ENCODE data around the gene AKAP13. TPM values are rescaled to one million over a fixed set of nuclear protein-coding genes. Genes with fewer than 3 reads are reported as not detected.

The AKAP13 gene
- total RNA-seq, 1 donor from 2014 or later, result 443 TPM

- Histone ChIP-seq H3K27ac (no peak overlapping the region), H3K36me3 (no peaks in the 10 kb centered on the region), H3K27me3 (ENCODE audit: low read depth) (no peaks in the 10 kb centered on the region), H3K9me3 (no peaks in the 10 kb centered on the region), H3K4me1 (peaks cover 37% of the 10 kb centered on the region), H3K4me3 (no peak overlapping the region)
- no peak for TF ChIP-seq CTCF (IDR thresholded peaks at IDR 0.05)
- DNase-seq, result no peak
- ATAC-seq, result no peak
- intact Hi-C loops (cut with DNase I), result no loop called here
These were observed 34.6 kb downstream of the AKAP13 start for GRCh38 chr15:85414991-85415390.

- no peak for TF ChIP-seq CTCF (IDR thresholded peaks at IDR 0.05)
- no peak for ATAC-seq
- H3K4me3 ChIP-seq, result no peak overlapping the region
These were observed 35.4 kb downstream of the AKAP13 start for GRCh38 chr15:85415783-85416182.

GRCh38 chr15:85417276-85417675 is 36.9 kb downstream of the AKAP13 start:
- DNase-seq, result no peak
- no peak for TF ChIP-seq CTCF (IDR thresholded peaks at IDR 0.05)
- ATAC-seq, result no peak
- Histone ChIP-seq H3K27me3 (ENCODE audit: low read depth) (no peaks in the 10 kb centered on the region), H3K4me1 (peaks cover 43% of the 10 kb centered on the region), H3K36me3 (no peaks in the 10 kb centered on the region), H3K4me3 (no peak overlapping the region), H3K27ac (no peak overlapping the region), H3K9me3 (no peaks in the 10 kb centered on the region)
- intact Hi-C loops (cut with DNase I), result no loop called here

More at GRCh38 chr15:85415783-85416182, 35.4 kb downstream of the AKAP13 start:
- intact Hi-C loops (cut with DNase I), result no loop called here
- DNase-seq, result no peak
- H3K9me3 ChIP-seq, result no peaks in the 10 kb centered on the region
- no peaks in the 10 kb centered on the region for H3K27me3 ChIP-seq (ENCODE audit: low read depth)
- H3K36me3 ChIP-seq, result no peaks in the 10 kb centered on the region
- no peak overlapping the region for H3K27ac ChIP-seq
- peaks cover 40% of the 10 kb centered on the region for H3K4me1 ChIP-seq

GRCh38 chr15:85419161-85419560 is 38.8 kb downstream of the AKAP13 start:
- no peak for DNase-seq
- no peaks in the 10 kb centered on the region for H3K36me3 ChIP-seq
- no peaks in the 10 kb centered on the region for H3K9me3 ChIP-seq
- intact Hi-C loops (cut with DNase I), result no loop called here
- no peak for TF ChIP-seq CTCF (IDR thresholded peaks at IDR 0.05)
- ATAC-seq, result no peak
- H3K27ac ChIP-seq, result no peak overlapping the region
- H3K4me3 ChIP-seq, result no peak overlapping the region
- peaks cover 40% of the 10 kb centered on the region for H3K4me1 ChIP-seq
- no peaks in the 10 kb centered on the region for H3K27me3 ChIP-seq (ENCODE audit: low read depth)

- TF ChIP-seq CTCF (IDR thresholded peaks at IDR 0.05), result no peak
- intact Hi-C loops (cut with DNase I), result no loop called here
- Histone ChIP-seq H3K27ac (no peak overlapping the region), H3K9me3 (no peaks in the 10 kb centered on the region), H3K4me3 (no peak overlapping the region), H3K36me3 (no peaks in the 10 kb centered on the region), H3K4me1 (peaks cover 29% of the 10 kb centered on the region), H3K27me3 (ENCODE audit: low read depth) (no peaks in the 10 kb centered on the region)
- ATAC-seq (peak in 1 of 2 donors; percentile 73), DNase-seq (no peak)
These were observed 40.9 kb downstream of the AKAP13 start for GRCh38 chr15:85421116-85421925.
